GM10266 (cell line): ENCODE results near the gene CTNNA2.

Experiments
- DNase-seq: peaks from one replicate; pipeline ENCODE4 v3.0.0; 2012; ENCODE audit errors: extremely low spot score
- TF ChIP-seq, protein P1 (sequence below): IDR thresholded peaks from 2 replicates; pipeline ENCODE4 v1.5.1; 2012; ENCODE audit warnings: mild to moderate bottlenecking, low read depth; ENCODE audit not compliant: control insufficient read depth, insufficient read depth; ENCODE audit errors: missing control alignments

Gene CTNNA2

DNA sequence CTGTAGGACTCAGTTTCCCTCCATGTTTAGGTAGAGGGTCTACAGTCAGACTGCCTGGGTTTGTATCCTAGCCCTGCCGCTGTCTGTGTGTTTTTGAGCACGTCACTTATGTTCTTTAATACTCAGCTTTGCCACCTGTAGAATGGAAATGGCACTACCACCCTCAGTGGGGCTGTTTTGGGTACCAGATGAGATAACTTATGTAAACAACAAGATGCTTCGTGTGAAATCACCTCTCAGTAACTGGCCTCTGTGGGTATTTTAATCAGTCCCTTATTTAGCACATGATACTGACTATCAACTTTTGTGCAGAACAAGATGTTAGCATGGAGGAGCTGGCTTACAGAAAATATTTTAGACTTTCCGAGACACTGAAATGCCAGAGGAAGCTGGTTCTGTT lies 495.7 kb downstream of the CTNNA2 start:
- DNase-seq, result no peak

DNA sequence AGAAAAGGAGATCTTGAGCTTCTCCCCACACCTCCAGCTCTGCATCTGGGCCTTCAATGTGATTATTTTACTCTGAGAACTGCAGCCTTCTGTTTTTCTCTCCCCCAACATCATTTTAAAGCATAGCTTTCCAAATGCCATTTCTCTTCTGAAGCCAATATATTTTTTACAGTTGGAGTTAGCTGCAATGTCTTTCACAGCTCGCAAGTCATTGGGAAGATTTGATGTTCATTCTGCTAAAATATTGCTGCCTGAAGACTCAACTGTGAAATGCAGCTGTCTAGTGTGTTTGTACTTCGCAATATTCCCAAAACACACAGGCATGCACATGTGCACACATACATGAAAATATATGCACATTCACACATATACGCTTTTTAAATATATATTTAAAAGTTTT lies 496.4 kb downstream of the CTNNA2 start:
- TF ChIP-seq, protein P1, sequence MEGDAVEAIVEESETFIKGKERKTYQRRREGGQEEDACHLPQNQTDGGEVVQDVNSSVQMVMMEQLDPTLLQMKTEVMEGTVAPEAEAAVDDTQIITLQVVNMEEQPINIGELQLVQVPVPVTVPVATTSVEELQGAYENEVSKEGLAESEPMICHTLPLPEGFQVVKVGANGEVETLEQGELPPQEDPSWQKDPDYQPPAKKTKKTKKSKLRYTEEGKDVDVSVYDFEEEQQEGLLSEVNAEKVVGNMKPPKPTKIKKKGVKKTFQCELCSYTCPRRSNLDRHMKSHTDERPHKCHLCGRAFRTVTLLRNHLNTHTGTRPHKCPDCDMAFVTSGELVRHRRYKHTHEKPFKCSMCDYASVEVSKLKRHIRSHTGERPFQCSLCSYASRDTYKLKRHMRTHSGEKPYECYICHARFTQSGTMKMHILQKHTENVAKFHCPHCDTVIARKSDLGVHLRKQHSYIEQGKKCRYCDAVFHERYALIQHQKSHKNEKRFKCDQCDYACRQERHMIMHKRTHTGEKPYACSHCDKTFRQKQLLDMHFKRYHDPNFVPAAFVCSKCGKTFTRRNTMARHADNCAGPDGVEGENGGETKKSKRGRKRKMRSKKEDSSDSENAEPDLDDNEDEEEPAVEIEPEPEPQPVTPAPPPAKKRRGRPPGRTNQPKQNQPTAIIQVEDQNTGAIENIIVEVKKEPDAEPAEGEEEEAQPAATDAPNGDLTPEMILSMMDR, result no peak
- no peak for DNase-seq

More for the DNA sequence above, 495.7 kb downstream of the CTNNA2 start:
- TF ChIP-seq, protein P1, result no peak

DNA sequence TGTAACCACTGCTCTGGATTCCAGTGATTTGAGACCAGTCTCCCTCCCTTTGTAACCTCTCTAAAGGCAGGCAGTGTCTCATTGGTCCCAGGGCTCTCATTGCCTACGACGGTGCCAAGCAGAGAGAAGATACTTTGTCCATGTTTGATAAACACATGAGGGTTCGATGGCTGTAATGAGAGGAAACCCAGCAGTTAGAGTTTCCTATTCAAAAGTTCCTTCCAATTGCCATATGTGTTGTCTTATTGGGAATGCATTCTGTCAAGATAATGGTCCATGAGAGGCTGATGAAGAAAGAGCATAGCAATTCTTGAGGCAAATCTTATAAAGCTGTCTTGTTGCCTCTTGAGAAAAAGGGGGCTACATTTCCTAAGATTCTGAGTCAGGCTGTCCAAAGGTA lies 499.2 kb downstream of the CTNNA2 start:
- no peak for DNase-seq
- TF ChIP-seq, protein P1, result no peak

DNA sequence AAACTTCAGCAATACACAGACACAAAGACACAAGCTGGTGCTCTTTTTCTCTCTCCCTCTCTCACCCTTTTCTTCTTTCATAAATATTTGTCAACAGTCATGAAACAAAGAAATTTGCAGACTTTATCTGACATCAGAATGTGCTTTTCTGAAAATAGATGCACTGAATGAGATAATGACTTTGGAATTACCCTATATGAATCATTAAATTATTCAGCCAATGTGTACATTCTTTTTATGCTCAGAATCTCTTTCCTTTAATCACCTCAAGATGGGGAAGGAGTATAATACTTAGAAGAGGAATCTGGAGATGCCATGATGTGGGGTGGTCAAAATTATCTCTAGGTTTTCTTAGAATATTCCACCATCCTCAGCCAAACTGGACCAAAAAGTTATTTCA lies 501.8 kb downstream of the CTNNA2 start:
- DNase-seq, result no peak
- TF ChIP-seq, protein P1, result no peak

DNA sequence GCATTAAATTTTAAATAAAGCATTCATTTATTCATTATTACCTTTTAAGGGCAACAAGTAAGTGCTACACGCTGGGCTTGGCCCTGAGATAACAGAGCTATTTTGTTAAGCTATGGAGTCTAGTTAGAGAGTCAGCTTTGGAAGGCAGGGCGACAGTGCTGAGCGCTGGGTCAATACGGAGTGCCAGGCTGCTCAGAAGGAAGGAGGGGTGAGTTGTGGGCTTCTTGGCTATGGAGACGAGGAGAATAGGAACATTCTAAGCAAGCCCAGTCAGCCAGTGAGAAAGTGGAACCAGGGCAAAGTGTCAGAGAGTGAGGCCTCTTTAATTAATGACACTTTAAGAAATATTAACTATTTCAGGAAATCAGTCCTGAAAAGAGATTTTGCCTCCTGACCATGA lies 503.3 kb downstream of the CTNNA2 start:
- TF ChIP-seq, protein P1, result no peak

DNA sequence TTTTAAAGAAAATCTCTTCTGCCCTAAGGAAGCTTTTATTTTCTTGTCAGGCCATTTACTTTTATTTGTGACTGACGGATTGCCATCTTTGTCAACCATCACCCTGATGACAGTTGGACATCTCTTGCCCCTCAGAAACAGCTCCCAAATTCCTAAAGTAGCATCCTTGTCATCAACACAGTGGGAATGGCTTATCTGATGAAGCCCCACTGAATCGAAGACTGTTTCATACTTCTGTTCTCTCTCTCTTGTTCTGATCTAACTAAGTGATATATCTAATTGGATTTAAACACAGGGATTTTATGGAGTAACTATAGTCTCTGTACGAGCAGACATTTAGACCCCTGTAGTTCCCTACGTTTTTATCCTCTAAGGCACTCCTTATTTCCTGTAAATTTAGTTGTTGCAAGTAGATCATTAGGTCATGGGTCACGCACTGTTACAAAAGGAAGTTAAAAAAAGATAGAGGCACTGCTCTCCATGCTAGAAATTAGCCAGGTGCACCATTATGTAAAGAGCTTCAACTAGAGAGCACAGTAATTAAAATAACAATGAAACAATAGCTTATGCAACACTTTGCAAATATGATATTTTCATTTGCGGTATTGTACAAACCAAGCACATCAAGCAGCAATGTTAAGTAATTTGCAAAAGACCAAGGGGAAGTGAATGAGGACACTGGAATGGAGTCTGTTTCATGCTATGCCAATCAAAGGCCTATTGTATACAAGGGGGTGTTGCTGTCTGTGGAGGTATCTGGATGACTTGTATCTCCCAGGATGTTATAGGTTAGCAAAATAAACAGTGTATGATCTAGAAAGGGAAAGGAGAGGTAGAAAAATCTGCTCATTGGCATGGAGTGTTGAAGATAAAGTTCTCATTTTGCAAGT lies 507.0 kb downstream of the CTNNA2 start:
- TF ChIP-seq, protein P1, result no peak
- no peak for DNase-seq

More for the DNA sequence above, 503.3 kb downstream of the CTNNA2 start:
- no peak for DNase-seq

DNA sequence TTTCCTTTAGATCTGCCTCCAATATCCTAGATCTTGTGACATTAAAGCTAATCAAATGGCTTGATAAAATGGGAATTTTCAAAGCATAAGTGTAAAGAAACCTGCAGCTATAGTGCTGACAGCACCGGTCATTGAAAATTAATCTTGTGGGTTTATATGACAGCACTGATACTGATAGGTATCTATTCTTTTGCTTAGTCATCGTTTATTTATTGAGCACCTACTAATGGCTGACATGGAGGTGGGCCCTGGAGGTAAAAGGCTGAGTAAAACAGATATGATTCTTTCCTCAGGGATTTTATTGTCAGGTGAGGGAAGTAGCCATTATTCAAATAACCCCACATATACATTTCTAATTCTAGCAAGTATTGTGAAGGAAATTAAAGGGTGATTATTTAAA lies 509.2 kb downstream of the CTNNA2 start:
- no peak for DNase-seq
- TF ChIP-seq, protein P1, result no peak
